Neural progenitor cell (in vitro differentiated cells): Measurements from ENCODE around the gene ZRANB3.

Experiments
- CTCF ChIP-seq: fragments of 200-600 bp; sonication (generic); IDR thresholded peaks from 2 replicates; pipeline ENCODE4 v1.5.1; 2017; ENCODE audit warnings: antibody characterized with exemption, mild to moderate bottlenecking
- EZH2 ChIP-seq: fragments of 200-600 bp; sonication (generic); IDR thresholded peaks from 2 replicates; pipeline ENCODE4 v1.6.1; 2017; ENCODE audit warnings: antibody characterized with exemption, mild to moderate bottlenecking, moderate library complexity
- EZH2phosphoT487 ChIP-seq: fragments of 200-600 bp; sonication (generic); IDR thresholded peaks from 2 replicates; pipeline ENCODE4 v1.6.1; 2017; ENCODE audit warnings: antibody characterized with exemption

GRCh38 chr2:135473567-135473966 lies 57.5 kb downstream of the ZRANB3 start:
- TF ChIP-seq CTCF (peak; percentile 29), EZH2 (no peak), EZH2phosphoT487 (no peak)
